ENCODE measurements around the gene YPEL3.
"Not testable (repeated sequence)": the region's sequence is repeated elsewhere in the genome, so short reads cannot be mapped to it uniquely, and the experiment has no call there.

GRCh38 chr16:30125690-30126089 lies 29.7 kb upstream of the YPEL3 start:
- TF ChIP-seq CTCF (IDR thresholded peaks at IDR 0.05); TEAD4 (CRISPR knock-in tag; IDR thresholded peaks at IDR 0.05); FOXJ3 (CRISPR knock-in tag; IDR thresholded peaks at IDR 0.05; ENCODE audit: borderline replicate concordance); AFF4 (CRISPR knock-in tag; IDR thresholded peaks at IDR 0.05; ENCODE audit: borderline replicate concordance); USF2 (CRISPR knock-in tag; IDR thresholded peaks at IDR 0.05); JAZF1 (CRISPR knock-in tag; IDR thresholded peaks at IDR 0.05); TEAD1 (CRISPR knock-in tag; IDR thresholded peaks at IDR 0.05); USF1 (CRISPR knock-in tag; IDR thresholded peaks at IDR 0.05); JUN (CRISPR knock-in tag; IDR thresholded peaks at IDR 0.05); ESRRA (CRISPR knock-in tag; IDR thresholded peaks at IDR 0.05; ENCODE audit: borderline replicate concordance); STAT6 (CRISPR knock-in tag; conservative IDR thresholded peaks at IDR 0.05; ENCODE audit: low read depth); MYBL2 (CRISPR knock-in tag; IDR thresholded peaks at IDR 0.05); ARID4B (CRISPR knock-in tag; IDR thresholded peaks at IDR 0.05; ENCODE audit: borderline replicate concordance): not testable (repeated sequence)

Measured in WTC11 (cell line).